Common myeloid progenitor, CD34-positive (primary cell): ENCODE results near the gene CETN1.

ENCODE experiments used
- CTCF ChIA-PET: fragments of 350-600 bp; sonication (Branson Sonifier 250); formaldehyde crosslinking; loops from one replicate; lab custom pipeline; 2021; ENCODE audit warnings: antibody characterized with exemption; lab: Charles Lee
- POLR2A ChIA-PET: fragments of 350-600 bp; sonication (Branson Sonifier 250); formaldehyde crosslinking; loops from one replicate; lab custom pipeline; 2021; ENCODE audit warnings: antibody characterized with exemption; lab: Charles Lee
- DNase-seq, 3 donors: peaks; one replicate each; pipeline versions ENCODE4 v3.0.0 to v3.0.0-alpha.2; 2013
- H3K27ac ChIP-seq, 2 experiments: 1 replicate in 1 of 2; 2 replicates in 1 of 2; pipeline ENCODE4 v1.7.0; 2013; ENCODE audit warnings: inconsistent platforms in 2 of 2, low read length in 2 of 2, mild to moderate bottlenecking in 2 of 2, low read depth in 1 of 2, moderate library complexity in 1 of 2; ENCODE audit not compliant: severe bottlenecking in 2 of 2, insufficient read depth in 1 of 2, poor library complexity in 1 of 2
- H3K27me3 ChIP-seq, 5 experiments: replicated peaks in 2 of 5; 1 replicate in 3 of 5; 2 replicates in 2 of 5; pipeline versions ENCODE4 v1.6.1 to v1.7.0; 2013; ENCODE audit warnings: low read length in 4 of 5, mild to moderate bottlenecking in 2 of 5, moderate library complexity in 2 of 5, inconsistent platforms in 1 of 5; ENCODE audit not compliant: insufficient read depth in 5 of 5, control insufficient read depth in 4 of 5
- H3K36me3 ChIP-seq, 4 experiments: 1 replicate in 2 of 4; 2 replicates in 2 of 4; pipeline versions ENCODE4 v1.6.1 to v1.7.0; 2013; ENCODE audit warnings: low read length in 3 of 4, control low read depth in 1 of 4, mild to moderate bottlenecking in 1 of 4; ENCODE audit not compliant: control insufficient read depth in 4 of 4, insufficient read depth in 4 of 4
- H3K4me1 ChIP-seq, 4 experiments: 1 replicate in 3 of 4; 2 replicates in 1 of 4; pipeline versions ENCODE4 v1.6.1 to v1.7.1; 2013; ENCODE audit warnings: low read length in 3 of 4, mild to moderate bottlenecking in 3 of 4, control low read depth in 1 of 4, inconsistent platforms in 1 of 4, moderate library complexity in 1 of 4; ENCODE audit not compliant: control insufficient read depth in 4 of 4, insufficient read depth in 4 of 4; ENCODE audit errors: control extremely low read depth in 1 of 4
- H3K4me3 ChIP-seq, 7 experiments: 1 replicate in 4 of 7; 2 replicates in 3 of 7; pipeline versions ENCODE4 v1.5.1 to v1.7.0; 2013; ENCODE audit warnings: mild to moderate bottlenecking in 7 of 7, low read length in 6 of 7, moderate library complexity in 6 of 7, inconsistent platforms in 2 of 7, low read depth in 2 of 7, control low read depth in 1 of 7; ENCODE audit not compliant: insufficient read depth in 4 of 7, control insufficient read depth in 1 of 7; ENCODE audit errors: extremely low read depth in 1 of 7
- H3K9me3 ChIP-seq, 5 experiments: 1 replicate in 4 of 5; 2 replicates in 1 of 5; pipeline versions ENCODE4 v1.6.1 to v1.7.1; 2013; ENCODE audit warnings: low read length in 4 of 5, mild to moderate bottlenecking in 2 of 5, inconsistent platforms in 1 of 5, low read depth in 1 of 5, moderate library complexity in 1 of 5; ENCODE audit not compliant: control insufficient read depth in 4 of 5, insufficient read depth in 2 of 5; ENCODE audit errors: control extremely low read depth in 1 of 5
- WGBS: methylation state at CpG from one replicate; pipeline ENCODE4 v1.1.5; 2013; ENCODE audit not compliant: insufficient coverage; 5-methylcytosine and 5-hydroxymethylcytosine counted together

Gene CETN1

GRCh38 chr18:621291-622043, 41.3 kb downstream of the CETN1 start:
- no peak for DNase-seq

GRCh38 chr18:622289-622688, 42.1 kb downstream of the CETN1 start:
- peaks cover 0 to 2% (median 0%) of the 10 kb centered on the region in 4 experiments for H3K4me1 ChIP-seq
- H3K27me3 ChIP-seq, result no peaks in the 10 kb centered on the region
- no peak for DNase-seq
- no peaks in the 10 kb centered on the region for H3K9me3 ChIP-seq
- H3K4me3 ChIP-seq, result no peak overlapping the region
- no peaks in the 10 kb centered on the region for H3K36me3 ChIP-seq
- WGBS, result 90% methylated on average over 6 of the region's 6 CpGs
- H3K27ac ChIP-seq, result no peak overlapping the region
- CTCF ChIA-PET, result interaction anchor here (1.3 to 8.5 kb wide), 4 partner anchors 9 to 219 kb away, joined by 3 to 60 read pairs (median 48); no protein-coding TSS in a partner anchor
- POLR2A ChIA-PET, result no interaction called here

More at GRCh38 chr18:621291-622043, 41.3 kb downstream of the CETN1 start:
- peaks cover 0 to 2% (median 0%) of the 10 kb centered on the region in 4 experiments for H3K4me1 ChIP-seq
- ChIA-PET POLR2A (interaction anchor here (0.5 kb wide), 1 partner anchor 286 kb away, joined by 3 read pairs; no protein-coding TSS in a partner anchor), CTCF (interaction anchor here (0.8 to 7.2 kb wide), 6 partner anchors 10 to 325 kb away, joined by 3 to 60 read pairs (median 4); no protein-coding TSS in a partner anchor)
- H3K27me3 ChIP-seq, result no peaks in the 10 kb centered on the region
- no peaks in the 10 kb centered on the region for H3K36me3 ChIP-seq
- 81% methylated on average over 6 of the region's 7 CpGs for WGBS
- H3K4me3 ChIP-seq, result no peak overlapping the region
- H3K27ac ChIP-seq, result no peak overlapping the region
- H3K9me3 ChIP-seq, result no peaks in the 10 kb centered on the region

- no peaks in the 10 kb centered on the region for H3K27me3 ChIP-seq
- peaks cover 0 to 2% (median 0%) of the 10 kb centered on the region in 4 experiments for H3K4me1 ChIP-seq
- POLR2A ChIA-PET, result no interaction called here
- no peaks in the 10 kb centered on the region for H3K36me3 ChIP-seq
- CTCF ChIA-PET, result interaction anchor here (0.7 to 8.5 kb wide), 35 partner anchors 10 to 356 kb away, joined by 3 to 60 read pairs (median 5); partner anchors contain the start of genes THOC1 and TYMS
- WGBS, result 38% methylated on average over 3 of the region's 11 CpGs
- no peaks in the 10 kb centered on the region for H3K9me3 ChIP-seq
- H3K27ac ChIP-seq, result no peak overlapping the region
- peak; percentile 77 to 85 (median 77) for DNase-seq
- H3K4me3 ChIP-seq, result no peak overlapping the region
Measured at GRCh38 chr18:623761-624620, 43.8 kb downstream of the CETN1 start.

GRCh38 chr18:627231-627630, 47.1 kb downstream of the CETN1 start:
- ChIA-PET POLR2A (no interaction called here), CTCF (interaction anchor here (1.0 to 8.5 kb wide), 11 partner anchors 13 to 334 kb away, joined by 3 to 60 read pairs (median 4); partner anchors contain the start of genes ENOSF1 and TYMS)
- Histone ChIP-seq H3K27ac (no peak overlapping the region), H3K4me3 (no peak overlapping the region), H3K4me1 (peaks cover 0 to 2% (median 0%) of the 10 kb centered on the region in 4 experiments), H3K36me3 (no peaks in the 10 kb centered on the region), H3K9me3 (no peaks in the 10 kb centered on the region), H3K27me3 (no peaks in the 10 kb centered on the region)
- no peak for DNase-seq
- WGBS, result 100% methylated on average over 1 of the region's 2 CpGs

- Histone ChIP-seq H3K4me1 (no peaks in the 10 kb centered on the region), H3K9me3 (no peaks in the 10 kb centered on the region), H3K27me3 (no peaks in the 10 kb centered on the region), H3K36me3 (no peaks in the 10 kb centered on the region), H3K27ac (no peak overlapping the region), H3K4me3 (no peak overlapping the region)
- ChIA-PET CTCF (interaction anchor here (0.7 to 8.5 kb wide), 6 partner anchors 12 to 203 kb away, joined by 3 to 48 read pairs (median 4); no protein-coding TSS in a partner anchor), POLR2A (no interaction called here)
- peak in 2 of 3 donors; percentile 36 to 37 for DNase-seq
- 100% methylated on average over 4 of the region's 6 CpGs for WGBS
Measured at GRCh38 chr18:629269-630150, 49.3 kb downstream of the CETN1 start.

- ChIA-PET POLR2A (no interaction called here), CTCF (interaction anchor here (1.0 to 3.5 kb wide), 6 partner anchors 9 to 201 kb away, joined by 3 to 16 read pairs (median 5); no protein-coding TSS in a partner anchor)
- Histone ChIP-seq H3K9me3 (no peaks in the 10 kb centered on the region), H3K36me3 (no peaks in the 10 kb centered on the region), H3K27ac (no peak overlapping the region), H3K4me3 (no peak overlapping the region), H3K4me1 (no peaks in the 10 kb centered on the region), H3K27me3 (no peaks in the 10 kb centered on the region)
- DNase-seq, result no peak
Measured at GRCh38 chr18:631560-631959, 51.4 kb downstream of the CETN1 start.
